GM23338 (cell line): ENCODE data around the gene BST2. TPM values are rescaled to one million over a fixed set of nuclear protein-coding genes. Genes with fewer than 3 reads are reported as not detected.
A peak's percentile ranks its signal among the peaks of the same experiment; 100 is the strongest.

Experiments used
- ATAC-seq: fragments of 200-7000 bp; cut with Tn5 transposase; 3 replicates; pipeline ENCODE4 v1.9.1; 2020
- DNase-seq: peaks from one replicate; pipeline ENCODE4 v3.0.0-alpha.2; 2015; ENCODE audit warnings: low spot score
- H2AFZ ChIP-seq: fragments of 200-600 bp; sonication (generic); 2 replicates; pipeline ENCODE4 v1.8.0; 2016; ENCODE audit warnings: antibody characterized with exemption, mild to moderate bottlenecking, moderate library complexity
- H3F3A ChIP-seq: fragments of 200-600 bp; sonication (generic); replicated peaks from 2 replicates; pipeline ENCODE4 v1.8.0; 2017; ENCODE audit warnings: antibody characterized with exemption, mixed run types, low read depth
- H3K27ac ChIP-seq: fragments of 200-600 bp; sonication (generic); 2 replicates; pipeline ENCODE4 v1.6.1; 2016; ENCODE audit warnings: low read depth
- H3K27me3 ChIP-seq: fragments of 200-600 bp; sonication (generic); 2 replicates; pipeline ENCODE4 v1.8.0; 2016; ENCODE audit warnings: mild to moderate bottlenecking, mixed run types, moderate library complexity; ENCODE audit not compliant: insufficient read depth
- H3K36me3 ChIP-seq: fragments of 200-600 bp; sonication (generic); 2 replicates; pipeline ENCODE4 v1.8.0; 2016; ENCODE audit warnings: mild to moderate bottlenecking; ENCODE audit not compliant: insufficient read depth
- H3K4me1 ChIP-seq: fragments of 200-600 bp; sonication (generic); 2 replicates; pipeline ENCODE4 v1.8.0; 2016; ENCODE audit warnings: mild to moderate bottlenecking, moderate library complexity; ENCODE audit not compliant: insufficient read depth
- H3K4me2 ChIP-seq: fragments of 200-600 bp; sonication (generic); 2 replicates; pipeline ENCODE4 v1.7.1; 2017; ENCODE audit warnings: mixed run types
- H3K4me3 ChIP-seq: fragments of 200-600 bp; sonication (generic); 2 replicates; pipeline ENCODE4 v1.6.1; 2016; ENCODE audit warnings: mixed run types
- H3K79me2 ChIP-seq: fragments of 200-600 bp; sonication (generic); replicated peaks from 2 replicates; pipeline ENCODE4 v1.8.0; 2017; ENCODE audit warnings: mild to moderate bottlenecking; ENCODE audit not compliant: insufficient read depth
- H3K9me2 ChIP-seq: fragments of 200-600 bp; sonication (generic); 2 replicates; pipeline ENCODE4 v1.8.0; 2017; ENCODE audit not compliant: insufficient read depth
- H4K20me1 ChIP-seq: fragments of 200-600 bp; sonication (generic); replicated peaks from 2 replicates; pipeline ENCODE4 v1.8.0; 2017; ENCODE audit warnings: mild to moderate bottlenecking; ENCODE audit not compliant: insufficient read depth
- H3K27ac Mint-ChIP-seq: 2 replicates; pipeline ENCODE4 v1.8.0; 2020; ENCODE audit warnings: inconsistent platforms, mild to moderate bottlenecking, moderate library complexity, mixed read lengths
- H3K27me3 Mint-ChIP-seq: 3 replicates; pipeline ENCODE4 v1.8.0; 2022; ENCODE audit warnings: low read depth, mild to moderate bottlenecking, moderate library complexity, mixed read lengths, inconsistent platforms; ENCODE audit not compliant: insufficient read depth, poor library complexity
- H3K36me3 Mint-ChIP-seq: 3 replicates; pipeline ENCODE4 v1.8.0; 2021; ENCODE audit warnings: low read depth, mild to moderate bottlenecking, inconsistent platforms, moderate library complexity, mixed read lengths
- H3K4me1 Mint-ChIP-seq: 3 replicates; pipeline ENCODE4 v1.8.0; 2020; ENCODE audit warnings: mild to moderate bottlenecking, inconsistent platforms, mixed read lengths
- H3K4me3 Mint-ChIP-seq: 3 replicates; pipeline ENCODE4 v1.8.0; 2021; ENCODE audit warnings: moderate library complexity, mild to moderate bottlenecking, inconsistent platforms, mixed read lengths
- H3K9me3 Mint-ChIP-seq: 3 replicates; pipeline ENCODE4 v1.8.0; 2020; ENCODE audit warnings: moderate library complexity, mild to moderate bottlenecking, inconsistent platforms, mixed read lengths
- CREB1 ChIP-seq: fragments of 250-450 bp; sonication (Bioruptor Pico); IDR thresholded peaks from 2 replicates; pipeline ENCODE4 v1.5.0; 2020; ENCODE audit warnings: low read depth, mild to moderate bottlenecking, moderate library complexity
- CTCF ChIP-seq, 2 experiments: fragments of 200-600 bp in 1 of 2; sonication (generic) in 1 of 2; conservative IDR thresholded peaks; 2 replicates each; pipeline versions ENCODE4 v1.5.1 to v1.6.1; 2016 to 2017; ENCODE audit warnings: antibody characterized with exemption in 2 of 2, low read depth in 2 of 2, mild to moderate bottlenecking in 2 of 2, moderate library complexity in 1 of 2
- EZH2 ChIP-seq: fragments of 200-600 bp; sonication (generic); IDR thresholded peaks from one replicate; pipeline ENCODE4 v1.8.0; 2017; ENCODE audit warnings: antibody characterized with exemption, mild to moderate bottlenecking, low read depth; ENCODE audit not compliant: unreplicated experiment
- EZH2phosphoT487 ChIP-seq: fragments of 200-600 bp; sonication (generic); IDR thresholded peaks from one replicate; pipeline ENCODE4 v1.8.1; 2018; ENCODE audit warnings: antibody characterized with exemption; ENCODE audit not compliant: unreplicated experiment
- JUNB ChIP-seq: IDR thresholded peaks from one replicate; pipeline ENCODE4 v1.6.1; 2016; ENCODE audit warnings: antibody characterized with exemption; ENCODE audit not compliant: unreplicated experiment
- REST ChIP-seq: IDR thresholded peaks from one replicate; pipeline ENCODE4 v1.6.1; 2018; ENCODE audit warnings: antibody characterized with exemption; ENCODE audit not compliant: unreplicated experiment
- polyA plus RNA-seq: library from polyadenylated mRNA; unstranded; fragments of >200 nt; fragmentation: Nextera tagmentation; extraction: Ambion mirVana; gene quantifications from 2 replicates; pipeline ENCODE4 v1.2.1, GENCODE V29; 2016
- total RNA-seq: library from RNA; depleted of rRNA; stranded (reverse); fragments of >200 nt; shearing (Covaris generic); gene quantifications from 2 replicates; pipeline ENCODE4 v1.2.3, GENCODE V29; 2014

Gene BST2
- total and polyA plus RNA-seq, 2 experiments from 2014 or later = 24.9 to 33.9 TPM

GRCh38 chr19:17421942-17422341 lies 16.5 kb upstream of the BST2 start:
- no peaks in the 10 kb centered on the region for H3K36me3 ChIP-seq
- no peaks in the 10 kb centered on the region for H4K20me1 ChIP-seq
- H3K4me1 ChIP-seq = peaks cover 14% of the 10 kb centered on the region; the same call in 1 of the 2 replicates
- H3K27ac ChIP-seq = no peak overlapping the region
- no peak overlapping the region for H3K4me3 ChIP-seq
- Mint-ChIP-seq H3K36me3 (no peaks in the 10 kb centered on the region; the same call in 1 of the 3 replicates), H3K4me1 (peaks cover 21% of the 10 kb centered on the region), H3K9me3 (no peaks in the 10 kb centered on the region), H3K4me3 (no peak overlapping the region), H3K27ac (no peak overlapping the region), H3K27me3 (peaks cover 15% of the 10 kb centered on the region)
- H3K4me2 ChIP-seq = no peak overlapping the region
- DNase-seq (no peak), ATAC-seq (no peak)
- H2AFZ ChIP-seq = no peak overlapping the region
- H3K27me3 ChIP-seq = peaks cover 3% of the 10 kb centered on the region
- TF ChIP-seq CREB1 (CRISPR knock-in tag) (no peak), JUNB (no peak), EZH2 (no peak), CTCF (conservative IDR thresholded peaks at IDR 0.05; ENCODE audit: low read depth in 2 of 2) (no peak), REST (no peak)
- H3K9me2 ChIP-seq = no peaks in the 10 kb centered on the region
- H3F3A ChIP-seq = 0 out of 2 replicates have a peak, but pooled peaks cover 4% of the 10 kb centered on the region
- no peaks in the 10 kb centered on the region for H3K79me2 ChIP-seq

- no peak overlapping the region for H3K27ac ChIP-seq
- no peaks in the 10 kb centered on the region for H4K20me1 ChIP-seq
- H3K79me2 ChIP-seq = no peaks in the 10 kb centered on the region
- peak overlapping the region; percentile 85 for H2AFZ ChIP-seq
- H3K4me1 ChIP-seq = peaks cover 19% of the 10 kb centered on the region
- no peak overlapping the region; the same call in 1 of the 2 replicates for H3K27ac Mint-ChIP-seq
- no peaks in the 10 kb centered on the region; the same call in 1 of the 3 replicates for H3K36me3 Mint-ChIP-seq
- H3K9me3 Mint-ChIP-seq = no peaks in the 10 kb centered on the region
- H3K4me2 ChIP-seq = peak overlapping the region; percentile 88
- TF ChIP-seq REST (no peak), EZH2phosphoT487 (no peak), CTCF (conservative IDR thresholded peaks at IDR 0.05; ENCODE audit: low read depth in 2 of 2) (peak in 1 of 2 experiments; percentile 61; a peak in 3 of 4 replicates)
- peaks cover 18% of the 10 kb centered on the region for H3K27me3 ChIP-seq
- ATAC-seq = peak; percentile 34
- H3F3A ChIP-seq = 0 out of 2 replicates have a peak, but pooled peaks cover 4% of the 10 kb centered on the region
- H3K9me2 ChIP-seq = no peaks in the 10 kb centered on the region
- H3K4me1 Mint-ChIP-seq = peaks cover 28% of the 10 kb centered on the region
- H3K27me3 Mint-ChIP-seq = peaks cover 24% of the 10 kb centered on the region
- no peaks in the 10 kb centered on the region for H3K36me3 ChIP-seq
- H3K4me3 ChIP-seq = peak overlapping the region; percentile 70
- H3K4me3 Mint-ChIP-seq = peak overlapping the region; percentile 86
- peak; percentile 68 for DNase-seq
Observed at GRCh38 chr19:17420475-17420924, 15.1 kb upstream of the BST2 start.
